ENCODE measurements around the gene TAP2. TPM values are rescaled to one million over a fixed set of nuclear protein-coding genes. Genes with fewer than 3 reads are reported as not detected.

Gene TAP2
- total and polyA plus RNA-seq, 10 donors: 26.4 to 106 (median 48.4) TPM

DNA sequence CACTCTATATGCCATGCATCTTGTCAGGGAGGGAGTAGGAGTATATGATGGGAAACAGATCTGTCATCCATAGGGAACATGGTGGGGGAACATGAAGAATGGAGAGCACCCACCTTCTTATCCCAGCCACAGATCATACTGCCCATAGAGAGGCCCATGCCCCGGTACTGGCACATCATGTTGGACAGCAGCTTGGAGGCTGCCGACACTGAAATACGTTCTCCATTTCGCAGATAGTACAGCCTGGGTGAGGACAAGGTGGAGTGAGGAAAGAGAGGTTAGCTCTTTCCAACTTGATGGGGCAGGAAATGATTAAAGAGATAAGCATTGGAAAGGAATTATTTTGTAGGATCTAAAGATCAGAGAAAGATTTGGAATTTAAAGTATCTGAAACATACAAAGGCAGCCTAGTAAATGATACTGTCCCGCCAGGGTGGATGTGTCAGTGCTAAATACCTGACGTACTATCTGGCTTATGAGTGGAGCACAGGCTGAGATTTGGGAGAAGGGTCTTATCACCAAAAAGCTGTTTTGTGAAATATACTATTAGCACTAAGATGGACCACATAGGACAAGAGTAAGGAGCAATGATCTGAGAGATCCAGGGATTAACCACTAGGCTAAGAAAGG is 3.6 kb upstream of the TAP2 start:
- H3K27me3 ChIP-seq (replicated peaks in 1 of 7): no peaks in the 10 kb centered on the region
- no peaks in the 10 kb centered on the region for H3K9me3 ChIP-seq
- no peak for DNase-seq
- TF ChIP-seq POLR2A (IDR thresholded peaks at IDR 0.05) (no peak), POLR2AphosphoS5 (IDR thresholded peaks at IDR 0.05) (no peak)
- TF ChIP-seq, protein P1, sequence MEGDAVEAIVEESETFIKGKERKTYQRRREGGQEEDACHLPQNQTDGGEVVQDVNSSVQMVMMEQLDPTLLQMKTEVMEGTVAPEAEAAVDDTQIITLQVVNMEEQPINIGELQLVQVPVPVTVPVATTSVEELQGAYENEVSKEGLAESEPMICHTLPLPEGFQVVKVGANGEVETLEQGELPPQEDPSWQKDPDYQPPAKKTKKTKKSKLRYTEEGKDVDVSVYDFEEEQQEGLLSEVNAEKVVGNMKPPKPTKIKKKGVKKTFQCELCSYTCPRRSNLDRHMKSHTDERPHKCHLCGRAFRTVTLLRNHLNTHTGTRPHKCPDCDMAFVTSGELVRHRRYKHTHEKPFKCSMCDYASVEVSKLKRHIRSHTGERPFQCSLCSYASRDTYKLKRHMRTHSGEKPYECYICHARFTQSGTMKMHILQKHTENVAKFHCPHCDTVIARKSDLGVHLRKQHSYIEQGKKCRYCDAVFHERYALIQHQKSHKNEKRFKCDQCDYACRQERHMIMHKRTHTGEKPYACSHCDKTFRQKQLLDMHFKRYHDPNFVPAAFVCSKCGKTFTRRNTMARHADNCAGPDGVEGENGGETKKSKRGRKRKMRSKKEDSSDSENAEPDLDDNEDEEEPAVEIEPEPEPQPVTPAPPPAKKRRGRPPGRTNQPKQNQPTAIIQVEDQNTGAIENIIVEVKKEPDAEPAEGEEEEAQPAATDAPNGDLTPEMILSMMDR (IDR thresholded peaks at IDR 0.05 in 8 of 11, conservative IDR thresholded peaks at IDR 0.05 in 3 of 11): no peak
- peak overlapping the region in 7 of 8 donors; percentile 67 to 92 (median 86) for H3K4me3 ChIP-seq
- H3K36me3 ChIP-seq: peaks cover 0 to 60% (median 44%) of the 10 kb centered on the region in 6 donors
- intact Hi-C loops (cut with DNase I; ENCODE audit: low total_unique reads): no loop called here
- H3K4me1 ChIP-seq: peaks cover 63 to 85% (median 79%) of the 10 kb centered on the region in 6 donors
- H3K27ac ChIP-seq: peak overlapping the region; percentile 14 to 100 (median 99)
- WGBS, 5 donors: 67 to 87% (median 77%) methylated on average over 6 of the region's 6 CpGs

DNA sequence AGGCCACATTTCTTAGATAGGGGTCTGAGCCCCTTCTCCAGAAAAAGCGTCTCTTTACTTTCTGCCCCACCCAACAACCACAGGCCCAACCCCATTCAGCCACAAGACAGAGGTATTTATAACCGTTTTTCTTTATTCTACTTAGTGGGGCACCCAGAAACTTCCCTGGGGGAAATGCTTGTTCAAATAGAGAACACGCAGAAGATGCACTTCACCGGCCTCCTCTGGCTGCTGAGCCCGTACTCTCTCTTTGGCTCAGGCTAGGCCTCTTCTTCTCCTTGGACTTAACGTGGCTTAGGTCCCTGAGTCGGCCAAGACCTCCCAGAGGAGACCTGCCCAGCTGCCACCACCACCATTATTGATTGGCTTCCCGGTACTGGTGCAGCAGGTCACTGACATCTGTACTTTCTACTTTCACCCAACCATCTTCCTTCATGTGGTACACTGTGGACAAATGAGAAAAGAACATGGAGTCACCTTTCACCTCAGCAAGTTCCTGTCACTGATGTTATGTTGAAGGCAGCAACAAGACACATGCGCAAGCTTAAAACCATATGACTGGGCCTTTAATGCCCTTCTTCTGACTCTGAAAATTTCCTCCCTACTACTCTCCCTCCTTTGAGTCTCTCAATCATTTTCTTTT is 2.2 kb upstream of the TAP2 start:
- Histone ChIP-seq H3K27ac (peak overlapping the region; percentile 44 to 100 (median 98)), H3K4me1 (peaks cover 55 to 85% (median 77%) of the 10 kb centered on the region in 6 donors), H3K4me3 (peak overlapping the region in 1 of 8 donors; percentile 92), H3K27me3 (replicated peaks in 1 of 7) (no peaks in the 10 kb centered on the region), H3K36me3 (peaks cover 0 to 60% (median 35%) of the 10 kb centered on the region in 6 donors), H3K9me3 (no peaks in the 10 kb centered on the region)
- DNase-seq: no peak
- 43 to 58% (median 52%) methylated on average over 9 of the region's 9 CpGs for WGBS, 5 donors
- TF ChIP-seq POLR2AphosphoS5 (IDR thresholded peaks at IDR 0.05) (no peak), POLR2A (IDR thresholded peaks at IDR 0.05) (no peak)
- TF ChIP-seq, protein P1 (IDR thresholded peaks at IDR 0.05 in 8 of 11, conservative IDR thresholded peaks at IDR 0.05 in 3 of 11): no peak
- intact Hi-C loops (cut with DNase I; ENCODE audit: low total_unique reads): no loop called here

DNA sequence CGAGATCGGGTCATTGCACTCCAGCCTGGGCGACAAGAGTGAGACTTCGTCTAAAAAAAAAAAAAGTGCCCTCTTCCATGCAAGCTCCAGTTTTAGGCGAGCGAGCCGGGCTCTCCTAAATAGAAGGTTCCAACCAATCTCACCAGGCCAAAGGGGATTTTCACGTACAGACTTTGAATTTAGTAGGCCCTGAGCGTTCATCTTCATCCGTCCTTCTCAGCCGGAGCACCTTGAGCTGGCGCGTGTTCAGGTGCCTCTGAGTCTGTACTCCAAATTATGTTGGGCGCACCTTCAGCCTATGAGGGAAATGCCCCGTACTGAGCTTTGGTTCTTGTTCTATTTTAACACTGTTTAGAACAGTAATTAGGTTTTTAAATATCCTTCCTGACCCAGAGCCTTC is 817 bp upstream of the TAP2 start:
- peaks cover 51 to 87% (median 69%) of the 10 kb centered on the region in 6 donors for H3K4me1 ChIP-seq
- intact Hi-C loops (cut with DNase I; ENCODE audit: low total_unique reads): no loop called here
- peak overlapping the region; percentile 44 to 100 (median 97) for H3K27ac ChIP-seq

More for the DNA sequence above, 817 bp upstream of the TAP2 start:
- H3K9me3 ChIP-seq: no peaks in the 10 kb centered on the region
- DNase-seq: no peak
- H3K27me3 ChIP-seq (replicated peaks in 1 of 7): no peaks in the 10 kb centered on the region
- H3K36me3 ChIP-seq: peaks cover 0 to 64% (median 42%) of the 10 kb centered on the region in 6 donors
- no peak overlapping the region for H3K4me3 ChIP-seq
- 84 to 91% (median 87%) methylated on average over 15 of the region's 15 CpGs for WGBS, 5 donors
- TF ChIP-seq POLR2A (IDR thresholded peaks at IDR 0.05): no peak
- TF ChIP-seq, protein P1 (IDR thresholded peaks at IDR 0.05 in 8 of 11, conservative IDR thresholded peaks at IDR 0.05 in 3 of 11): no peak
- no peak for TF ChIP-seq POLR2AphosphoS5 (IDR thresholded peaks at IDR 0.05)

Measured in spleen (tissue), 11 donors.